C1 segment of cervical spinal cord (tissue), 14 donors: Measurements from ENCODE around the gene TACC2.

Experiments
- DNase-seq, 14 donors: peaks; one replicate each; lab custom pipeline; 2025; lab: John Stamatoyannopoulos, UW

Gene TACC2

GRCh38 chr10:122271076-122271475, 282.1 kb downstream of the TACC2 start, which contains the start of gene BTBD16:
BTBD16 (plus strand) TSS chr10:122271296; CDS start chr10:122275082, 3,786 bp downstream.
- DNase-seq = peak in 4 of 14 donors; percentile 3 to 44 (median 12)

DNA sequence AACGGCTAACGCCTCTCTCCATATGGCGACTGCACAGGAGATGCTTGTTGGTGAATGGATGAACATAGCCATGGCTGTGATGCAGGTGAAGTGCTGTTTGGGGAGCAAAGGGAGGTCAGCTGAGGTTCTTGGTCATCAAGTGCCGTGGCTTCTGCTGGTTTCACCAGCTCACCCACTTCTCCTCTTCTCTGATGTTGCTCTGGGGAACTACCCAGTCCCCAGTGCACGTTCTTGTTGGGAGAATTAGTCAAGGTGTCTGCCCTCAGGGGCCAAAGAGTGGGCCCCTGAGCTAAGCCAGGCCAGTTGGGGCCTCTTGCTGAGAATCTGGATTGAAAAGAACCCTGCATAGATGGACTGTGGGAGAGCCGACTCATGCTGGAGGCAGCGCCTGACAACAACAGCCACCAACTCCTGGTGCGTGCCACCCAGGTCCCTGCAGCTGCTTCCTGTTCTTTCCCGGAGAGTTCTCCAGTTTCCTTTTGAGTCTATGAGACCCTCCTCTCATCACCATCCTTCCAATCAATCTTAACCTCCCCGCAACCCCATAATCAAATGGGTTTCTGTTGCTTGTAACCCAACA, 285.1 kb downstream of the TACC2 start:
- no peak for DNase-seq

DNA sequence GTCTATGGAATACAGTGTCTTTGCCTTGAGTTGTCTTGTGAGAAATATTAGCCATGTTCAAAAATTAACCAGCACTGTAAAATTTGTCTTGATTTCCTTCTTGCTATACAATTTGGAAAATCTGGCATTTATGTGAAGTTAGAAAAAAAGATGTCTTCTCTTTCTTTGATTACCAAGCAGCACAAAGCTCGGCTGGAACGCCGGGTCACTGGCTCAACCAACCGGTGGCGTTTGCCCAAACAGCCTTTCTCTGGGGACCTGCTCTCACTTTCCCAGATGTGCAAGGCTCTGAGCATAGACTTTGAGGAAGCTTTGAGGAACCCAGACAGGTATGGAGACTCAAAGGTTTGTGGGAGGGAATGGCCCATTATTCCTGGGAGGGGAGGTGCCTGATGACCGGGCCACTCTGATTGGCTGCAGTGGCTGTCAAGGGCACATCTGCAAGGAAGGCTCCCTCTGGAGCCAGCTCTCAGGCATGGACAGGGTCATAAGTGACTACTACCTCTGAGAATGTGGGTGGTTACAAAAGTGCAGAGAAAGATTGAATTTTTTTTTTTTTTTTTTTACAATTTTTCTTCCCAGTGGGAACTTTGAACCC, 287.7 kb downstream of the TACC2 start:
- no peak for DNase-seq

DNA sequence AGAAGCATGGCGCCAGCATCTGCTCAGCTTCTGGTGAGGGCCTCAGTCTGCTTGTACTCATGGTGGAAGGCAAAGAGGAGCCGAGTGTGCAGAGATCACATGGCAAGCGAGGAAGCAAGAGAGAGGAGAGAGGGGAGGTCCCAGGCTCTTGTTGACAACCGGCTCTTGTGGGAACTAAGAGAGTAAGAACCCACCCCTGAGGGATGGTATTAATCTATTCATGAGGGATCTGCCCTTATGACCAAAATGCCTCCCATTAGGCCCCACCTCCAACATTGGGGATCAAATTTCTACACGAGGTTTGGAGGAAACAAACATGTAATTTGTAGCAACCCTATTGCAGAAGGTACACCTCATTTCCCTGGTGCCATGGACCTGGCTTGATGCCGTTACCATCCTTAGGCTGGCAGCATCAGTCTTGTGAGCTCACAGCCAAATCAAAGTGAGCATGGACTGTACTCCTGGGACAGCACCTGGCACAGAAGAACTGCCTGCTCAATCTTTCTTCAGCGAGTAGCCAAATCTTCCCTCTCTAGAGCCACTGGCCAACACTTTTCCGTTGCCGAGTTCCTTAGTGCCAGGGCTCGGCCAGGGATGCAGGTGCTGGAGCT, 288.7 kb downstream of the TACC2 start:
- DNase-seq = no peak

- DNase-seq = peak in 6 of 14 donors; percentile 25 to 55 (median 44)
Measured at GRCh38 chr10:122279725-122280141, 290.8 kb downstream of the TACC2 start.

GRCh38 chr10:122280156-122280555, 291.2 kb downstream of the TACC2 start:
- DNase-seq = no peak

GRCh38 chr10:122281018-122281626, 292.2 kb downstream of the TACC2 start:
- no peak for DNase-seq

DNA sequence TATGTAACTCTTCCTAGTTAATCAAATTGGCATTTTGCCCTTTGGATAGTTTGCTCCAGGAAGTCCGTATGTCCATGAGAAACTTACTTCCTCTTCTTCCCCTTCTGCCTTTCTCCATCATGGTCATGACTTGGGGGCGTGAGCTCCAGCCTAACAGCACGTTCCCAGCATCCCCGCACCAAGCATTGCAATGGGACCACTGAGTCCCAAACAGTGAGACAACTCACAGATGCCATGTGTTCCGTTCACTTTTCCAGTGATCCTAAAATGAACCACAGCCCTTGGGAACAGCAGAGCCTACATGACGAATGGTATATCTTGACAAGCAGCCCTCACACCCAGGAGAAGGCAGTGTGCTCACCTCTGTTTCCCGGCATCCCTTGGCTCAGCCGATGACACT, 292.8 kb downstream of the TACC2 start:
- DNase-seq = no peak

GRCh38 chr10:122282253-122282671, 293.3 kb downstream of the TACC2 start:
- no peak for DNase-seq

- no peak for DNase-seq
Measured at GRCh38 chr10:122282909-122283308, 293.9 kb downstream of the TACC2 start.

- DNase-seq = no peak
Measured at GRCh38 chr10:122285506-122286444, 296.8 kb downstream of the TACC2 start.

- peak in 8 of 14 donors; percentile 12 to 96 (median 29) for DNase-seq
Measured at GRCh38 chr10:122286867-122287266, 297.9 kb downstream of the TACC2 start.

DNA sequence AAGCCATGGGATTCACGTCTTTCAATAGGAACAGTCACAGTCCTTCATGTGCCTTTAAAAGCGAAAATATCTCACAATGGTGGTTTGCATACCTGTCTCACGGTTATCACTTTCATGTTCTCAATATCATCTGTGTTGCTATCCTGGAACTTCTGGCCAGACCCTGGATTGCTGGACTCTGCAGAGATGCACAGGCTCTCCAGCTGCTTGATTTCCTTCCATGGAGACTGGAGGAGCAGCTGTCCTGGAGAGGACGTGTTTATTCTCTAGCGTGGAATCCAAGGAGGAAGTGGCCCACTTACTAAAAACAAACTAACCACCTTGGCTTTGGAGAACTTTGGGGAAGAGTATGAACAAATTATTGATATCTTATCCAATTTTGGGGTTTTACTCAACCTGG, 298.6 kb downstream of the TACC2 start:
- no peak for DNase-seq

- no peak for DNase-seq
Measured at GRCh38 chr10:122288262-122288661, 299.3 kb downstream of the TACC2 start.

GRCh38 chr10:122288917-122289316, 300.0 kb downstream of the TACC2 start:
- DNase-seq = no peak

DNA sequence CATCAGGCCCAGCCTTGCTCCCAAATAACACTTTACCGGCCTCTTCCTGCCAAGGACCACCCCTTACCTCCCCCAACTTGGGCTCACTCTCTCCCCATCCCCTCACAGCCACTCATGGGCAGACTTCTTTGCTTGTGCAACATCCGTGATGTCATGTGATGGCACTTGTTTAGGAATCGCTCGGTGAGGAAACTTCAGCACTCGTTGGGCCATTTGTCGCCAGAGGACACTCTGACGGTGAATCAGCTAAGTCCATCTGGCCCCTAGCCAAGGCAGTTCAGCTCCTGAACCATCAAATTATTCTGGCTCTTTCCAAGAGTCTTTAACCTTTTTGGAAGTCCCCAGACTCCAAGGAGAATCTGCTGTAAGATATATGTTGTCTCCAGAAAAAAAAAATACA, 301.4 kb downstream of the TACC2 start:
- DNase-seq = no peak

- no peak for DNase-seq
Measured at GRCh38 chr10:122290833-122291532, 302.0 kb downstream of the TACC2 start.

GRCh38 chr10:122291739-122292138, 302.8 kb downstream of the TACC2 start:
- DNase-seq = no peak

- DNase-seq = no peak
Measured at GRCh38 chr10:122292376-122292775, 303.4 kb downstream of the TACC2 start.

DNA sequence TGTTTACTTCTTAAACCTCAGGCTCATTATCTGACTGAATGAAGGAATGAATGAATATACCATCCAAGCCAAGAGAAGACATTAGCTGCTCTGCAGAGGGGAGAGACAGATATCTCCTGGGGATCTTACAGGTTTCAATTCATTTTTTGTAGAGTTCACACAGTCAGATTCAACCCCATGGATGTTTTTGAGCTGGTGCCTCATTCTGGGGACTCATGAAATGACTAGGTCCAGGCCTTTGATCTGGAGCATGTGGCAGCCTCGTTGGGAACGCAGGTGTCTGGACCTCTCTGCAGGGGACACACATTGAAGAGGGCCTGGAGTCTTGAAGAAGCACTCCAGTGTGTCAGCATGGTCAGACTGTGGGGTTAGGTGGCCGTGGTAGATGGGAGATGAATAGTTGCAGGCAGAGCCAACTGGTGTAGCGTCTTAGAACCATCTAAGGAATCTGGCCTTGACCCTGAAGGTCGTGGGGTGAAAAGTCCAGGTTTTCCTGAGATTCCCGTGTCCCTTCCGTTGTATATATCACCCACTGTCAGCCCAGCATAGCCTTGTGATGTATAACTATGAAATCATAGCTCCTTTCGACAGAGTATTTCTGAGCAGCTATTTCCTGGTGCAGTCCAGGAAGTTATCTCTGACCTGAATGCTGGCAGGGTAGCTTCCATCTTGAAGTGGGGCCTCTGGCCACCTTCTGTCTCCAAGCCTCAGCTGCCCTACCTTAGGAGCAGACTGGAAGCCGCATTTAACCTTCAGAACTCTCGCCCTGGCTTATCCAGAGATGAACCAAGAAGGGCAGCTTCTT, 304.4 kb downstream of the TACC2 start:
- no peak for DNase-seq
